Stimulated activated CD4-positive, alpha-beta T cell treated with anti-CD3 and anti-CD28 coated beads, Interleukin-4, amount 100 ng/mL, for 24 hours (primary cell): Measurements from ENCODE around the gene UFSP2.
A peak's percentile ranks its signal among the peaks of the same experiment; 100 is the strongest.

Experiments used
- DNase-seq: peaks from one replicate; pipeline ENCODE4 v3.0.0-alpha.2; 2020

The UFSP2 gene, protein sequence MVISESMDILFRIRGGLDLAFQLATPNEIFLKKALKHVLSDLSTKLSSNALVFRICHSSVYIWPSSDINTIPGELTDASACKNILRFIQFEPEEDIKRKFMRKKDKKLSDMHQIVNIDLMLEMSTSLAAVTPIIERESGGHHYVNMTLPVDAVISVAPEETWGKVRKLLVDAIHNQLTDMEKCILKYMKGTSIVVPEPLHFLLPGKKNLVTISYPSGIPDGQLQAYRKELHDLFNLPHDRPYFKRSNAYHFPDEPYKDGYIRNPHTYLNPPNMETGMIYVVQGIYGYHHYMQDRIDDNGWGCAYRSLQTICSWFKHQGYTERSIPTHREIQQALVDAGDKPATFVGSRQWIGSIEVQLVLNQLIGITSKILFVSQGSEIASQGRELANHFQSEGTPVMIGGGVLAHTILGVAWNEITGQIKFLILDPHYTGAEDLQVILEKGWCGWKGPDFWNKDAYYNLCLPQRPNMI

DNA sequence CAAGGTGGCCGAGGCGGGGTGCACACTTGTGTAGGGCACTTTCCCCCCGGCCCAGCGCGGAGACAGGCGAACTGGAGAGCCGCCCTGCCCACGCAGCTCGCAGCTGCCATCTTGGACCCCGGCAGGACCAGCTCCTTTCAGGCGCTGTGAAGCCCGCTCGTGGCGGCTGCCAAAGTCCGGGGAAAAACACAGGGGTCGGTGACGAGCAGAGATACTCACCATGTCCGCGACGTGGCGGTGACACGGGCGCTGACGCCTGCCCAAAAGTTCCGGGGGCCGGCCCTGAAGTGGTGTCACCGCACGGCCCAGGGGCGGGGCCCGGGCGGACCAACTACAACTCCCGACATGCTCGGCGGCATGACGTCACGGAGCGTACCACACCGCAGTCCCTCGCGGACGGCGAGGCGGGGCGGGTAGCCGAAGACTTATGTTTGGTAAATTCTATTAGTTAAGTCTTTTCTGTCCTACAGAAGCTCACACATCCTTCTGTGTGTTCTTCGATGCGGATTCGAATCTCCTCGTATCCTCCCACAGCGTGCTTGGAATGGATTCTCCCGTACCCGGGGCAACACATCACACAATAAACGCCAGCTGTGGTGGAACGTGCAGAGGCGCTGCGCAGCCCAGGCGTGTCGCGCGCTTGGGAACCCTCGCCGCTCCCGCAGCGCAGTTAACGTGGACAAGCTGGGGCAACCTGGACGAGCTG lies at the start of gene UFSP2:
Gene UFSP2, minus strand, starts transcription at position 318 of the 706 bp plus-strand sequence. Its CDS starts 96 bp downstream, at position 222.
- peak; percentile 85 for DNase-seq

DNA sequence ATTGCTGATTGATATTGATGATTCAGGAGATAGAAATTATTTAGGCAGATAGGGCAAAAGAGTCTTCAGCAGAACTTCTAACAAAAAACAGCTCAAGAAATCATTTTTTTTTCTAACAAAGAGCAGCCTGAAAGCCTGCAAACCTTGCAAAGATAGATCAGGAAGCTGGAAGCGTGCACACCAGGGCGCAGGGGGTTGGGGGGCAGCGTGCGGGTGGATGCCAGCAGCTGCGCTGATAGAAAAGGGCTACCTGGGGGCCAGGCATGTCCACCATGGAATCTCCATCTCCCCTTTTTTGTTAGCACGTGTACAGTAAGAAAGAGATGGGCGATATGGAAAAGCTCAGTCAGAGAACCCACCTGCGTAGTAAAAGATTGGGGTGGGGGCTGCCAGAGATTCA lies 47.5 kb upstream of the UFSP2 start:
- no peak for DNase-seq

DNA sequence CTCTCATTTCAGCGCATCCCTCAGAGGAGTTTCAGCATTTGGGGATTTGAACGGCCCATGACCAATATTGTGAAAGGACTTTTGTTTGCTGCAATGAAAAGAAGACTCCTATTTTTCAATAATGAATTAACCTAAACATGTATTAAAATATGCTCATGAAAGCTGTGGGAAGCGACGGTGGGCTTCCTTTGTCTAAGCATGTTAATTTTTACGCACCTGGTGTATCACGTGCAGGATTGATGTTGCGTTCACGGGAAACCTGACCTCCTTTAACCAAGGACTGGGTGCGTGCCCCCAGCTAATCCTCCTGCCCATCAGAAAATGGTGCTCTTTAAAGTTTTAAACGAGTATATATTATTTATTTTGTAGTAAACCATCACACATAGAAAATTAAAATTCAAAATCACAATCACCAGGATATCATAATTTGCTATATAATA lies 46.4 kb upstream of the UFSP2 start:
- no peak for DNase-seq

DNA sequence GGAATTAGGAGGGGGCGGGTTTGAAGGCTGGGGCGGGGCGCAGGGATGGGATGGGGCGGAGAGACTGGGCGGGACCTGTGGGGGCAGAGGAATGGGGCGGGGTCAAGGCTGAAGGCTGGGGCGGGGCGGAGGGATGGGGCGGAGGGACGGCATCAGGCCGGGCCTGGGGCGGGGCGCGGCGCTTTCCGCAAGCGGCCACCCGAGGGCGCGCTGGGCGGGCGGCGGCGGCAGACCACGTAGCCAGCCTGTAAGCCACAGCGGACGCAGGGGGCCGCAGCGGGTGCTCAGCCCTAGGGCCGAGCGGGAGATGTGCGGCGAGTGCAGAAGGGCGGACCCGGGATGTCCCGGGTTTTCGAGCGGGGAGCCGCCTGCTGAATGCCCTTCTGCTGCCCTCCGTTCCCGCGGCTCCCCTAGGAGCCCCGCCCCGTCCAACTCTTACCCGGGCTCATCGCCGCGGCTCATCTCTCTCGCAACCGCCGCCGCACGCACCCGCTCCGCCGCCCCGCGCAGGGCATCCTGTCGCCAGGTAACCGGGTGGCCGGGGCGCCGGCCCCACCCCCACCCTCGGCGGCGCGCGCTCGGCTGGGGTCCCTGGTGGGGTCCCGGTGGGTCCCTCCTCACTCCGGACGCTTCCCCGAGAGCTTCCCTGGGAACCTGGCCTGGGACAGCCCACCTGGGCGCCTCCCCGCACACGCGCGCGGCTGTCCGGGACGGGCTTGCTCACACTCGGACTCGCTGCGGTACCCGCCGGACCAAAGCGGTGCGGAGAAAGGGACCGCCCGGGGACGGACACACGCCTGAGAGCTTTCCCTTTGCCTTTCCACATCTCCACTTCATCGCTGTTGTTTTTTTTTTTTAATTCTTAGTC lies 45.7 kb upstream of the UFSP2 start, which contains the start of gene CCDC110:
Gene CCDC110, minus strand, starts transcription at position 499 of the 868 bp plus-strand sequence. Its CDS starts 50 bp downstream, at position 449.
- peak; percentile 94 for DNase-seq

DNA sequence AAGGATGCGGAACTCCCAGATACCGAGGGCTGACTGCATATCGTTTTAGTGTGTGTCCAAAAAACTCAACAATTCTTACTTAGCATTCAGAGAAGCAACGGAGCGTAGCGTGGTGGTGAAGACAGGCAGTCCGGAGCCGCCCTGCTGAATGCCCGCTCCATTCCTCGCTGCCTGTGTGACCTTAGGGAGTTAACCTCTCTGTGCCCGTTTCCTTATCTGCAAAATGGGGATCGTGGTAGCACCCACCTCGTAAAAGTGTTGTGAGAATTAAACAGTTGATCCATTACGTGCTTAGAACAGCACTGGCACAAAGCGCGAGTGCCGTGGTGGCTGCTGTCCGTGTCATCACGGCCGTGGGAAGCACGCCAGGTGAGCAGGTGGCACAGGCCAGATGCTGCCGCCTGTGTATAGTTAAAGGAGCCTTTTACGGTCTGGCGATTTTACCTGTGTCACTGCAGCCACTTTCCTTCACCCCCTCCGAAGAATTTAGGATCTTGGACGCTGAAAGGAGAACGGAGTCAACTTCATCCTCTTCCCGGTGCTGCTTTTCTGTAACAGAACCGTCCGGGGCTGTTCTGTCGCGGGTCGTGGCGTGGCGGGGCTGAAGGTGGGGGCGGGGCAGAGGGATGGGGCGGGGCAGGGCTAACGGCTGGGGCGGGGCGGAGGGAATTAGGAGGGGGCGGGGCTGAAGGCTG lies 44.9 kb upstream of the UFSP2 start:
- no peak for DNase-seq

DNA sequence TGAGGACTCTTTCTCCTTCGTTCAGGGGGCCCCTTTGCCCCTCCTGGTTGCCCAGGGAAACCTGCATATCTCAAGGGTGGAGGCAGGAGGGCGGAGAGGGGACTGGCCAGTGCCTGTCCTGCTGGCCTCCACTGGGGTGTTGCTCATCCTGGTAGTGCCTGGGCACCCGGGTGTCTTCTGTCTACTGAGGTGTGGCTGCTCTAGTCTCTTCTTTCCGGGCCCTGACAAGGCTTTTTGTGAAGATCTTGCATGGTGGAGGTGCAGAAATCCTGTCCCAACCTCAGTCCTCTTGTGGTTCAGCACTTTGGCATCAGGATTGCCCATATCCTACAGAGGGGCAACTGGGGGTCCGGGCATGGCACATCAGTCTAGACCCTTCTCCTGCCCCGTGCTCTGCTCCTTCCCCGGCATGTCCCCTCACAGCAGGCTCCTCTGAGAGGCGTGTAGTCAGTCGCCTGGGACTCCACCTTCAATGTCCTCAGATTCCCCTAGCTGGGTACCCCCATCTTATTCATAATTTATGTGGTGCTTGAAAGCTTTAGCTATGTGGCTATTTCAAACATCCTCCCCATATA lies 43.9 kb upstream of the UFSP2 start:
- DNase-seq = no peak

DNA sequence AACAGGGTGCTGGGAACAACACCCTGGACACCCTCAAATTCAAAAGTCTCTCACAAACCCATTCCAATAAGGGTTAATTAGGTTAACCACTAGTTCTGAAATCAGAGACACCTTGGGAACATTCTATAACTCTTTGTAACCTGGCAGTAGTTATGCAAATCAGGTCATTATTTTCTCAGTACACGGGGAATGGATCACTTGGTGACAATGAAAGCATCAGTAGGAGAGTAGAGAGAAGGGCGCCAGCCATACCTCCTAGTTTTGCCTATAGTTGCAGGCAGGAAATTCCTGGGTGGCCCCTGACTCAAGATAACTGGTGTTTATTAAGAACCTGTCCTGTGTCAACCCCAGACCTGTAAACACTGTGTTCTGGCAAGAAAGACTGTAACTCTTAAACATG lies 43.2 kb upstream of the UFSP2 start:
- no peak for DNase-seq

DNA sequence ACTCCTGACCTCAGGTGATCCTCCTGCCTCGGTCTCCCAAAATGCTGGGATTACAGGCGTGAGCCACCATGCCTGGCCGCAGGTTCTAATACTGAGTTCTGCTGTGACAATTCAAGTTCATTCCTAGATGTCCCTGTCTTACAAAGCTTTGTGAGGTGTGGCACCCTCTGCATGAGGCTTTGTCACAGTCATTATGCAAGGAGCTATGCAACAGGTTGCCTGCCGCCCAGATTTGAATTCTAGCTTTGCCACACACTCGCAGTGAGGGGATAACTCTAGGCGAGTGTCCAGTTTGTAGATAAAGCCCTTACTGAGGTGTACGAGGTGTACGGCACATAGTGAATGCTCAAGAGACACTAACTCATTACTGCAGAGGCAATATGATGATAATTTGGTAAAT lies 42.2 kb upstream of the UFSP2 start:
- no peak for DNase-seq

DNA sequence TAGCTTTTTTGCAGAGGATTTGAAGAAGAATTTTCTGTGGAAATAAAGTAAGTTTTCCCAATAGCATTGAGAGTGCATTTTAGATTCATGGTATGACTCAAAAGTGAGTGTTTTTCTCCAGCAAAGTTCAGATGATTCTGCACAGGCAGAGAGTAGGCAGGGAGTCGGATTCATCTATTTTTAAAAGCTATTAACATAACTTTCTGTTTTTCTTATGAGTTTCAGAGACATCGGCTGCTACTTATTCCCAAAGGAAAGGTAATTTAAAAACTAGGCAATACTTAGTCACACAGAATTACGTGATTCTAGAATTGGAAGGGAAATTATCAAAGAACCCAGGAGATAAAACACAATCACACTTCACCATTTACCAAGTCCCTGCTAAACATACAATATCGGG lies 41.3 kb upstream of the UFSP2 start:
- DNase-seq = no peak

DNA sequence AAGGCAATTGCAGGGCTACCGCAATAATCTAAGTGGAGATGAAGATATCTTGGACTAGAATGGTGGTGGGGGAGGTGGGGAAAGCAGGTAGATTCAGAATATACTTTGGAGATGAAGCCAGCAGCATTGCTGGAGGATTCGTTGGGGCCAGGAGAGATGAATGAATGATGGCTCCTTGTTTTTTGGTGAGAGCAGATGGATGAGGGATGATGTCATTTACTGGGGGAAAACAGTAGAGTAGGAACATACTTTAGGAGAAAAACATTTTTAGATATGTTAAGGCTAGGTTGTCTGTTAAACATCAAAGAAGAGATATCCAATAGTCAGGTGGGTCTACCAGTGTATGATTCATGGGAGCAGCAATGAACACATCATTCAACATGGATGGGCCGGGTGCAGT lies 39.9 kb upstream of the UFSP2 start:
- no peak for DNase-seq

DNA sequence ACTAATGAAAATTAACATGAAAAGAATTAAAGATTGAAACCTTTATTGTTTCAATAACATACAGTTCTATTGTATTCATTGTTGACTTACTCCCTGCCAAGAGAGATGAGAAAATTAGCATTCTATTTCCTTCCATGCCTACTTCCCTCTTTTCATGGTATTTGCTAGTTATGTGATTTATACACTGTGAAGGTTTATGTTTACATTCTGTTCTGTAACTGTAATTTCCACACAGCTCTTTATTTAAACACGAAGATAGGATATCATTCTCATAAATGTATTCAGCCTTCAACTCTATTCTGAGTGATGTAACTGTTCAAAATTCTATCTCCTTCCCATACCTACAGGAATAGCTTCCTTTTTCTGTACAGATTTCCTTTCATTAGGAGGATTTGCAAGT lies 39.1 kb upstream of the UFSP2 start:
- DNase-seq = no peak

DNA sequence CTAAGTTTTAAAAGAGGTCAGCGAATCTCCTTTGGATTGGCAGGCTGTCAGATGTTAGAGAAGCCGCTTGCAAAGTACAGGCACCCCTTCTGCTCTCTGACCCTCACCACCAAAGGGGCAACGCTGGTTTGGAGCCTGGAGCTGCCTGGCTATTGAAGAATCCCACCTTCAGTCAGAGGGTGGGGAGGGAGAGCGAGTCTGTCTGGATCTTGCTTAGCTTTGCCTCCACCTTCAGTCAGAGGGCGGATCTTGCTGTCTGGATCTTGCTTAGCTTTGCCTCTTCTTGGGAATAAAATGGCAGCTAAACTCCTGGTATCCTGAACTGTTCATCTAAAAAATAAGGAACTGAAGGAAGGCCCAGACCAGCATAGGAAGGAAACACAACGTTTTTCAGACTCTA lies 38.4 kb upstream of the UFSP2 start:
- DNase-seq = no peak

DNA sequence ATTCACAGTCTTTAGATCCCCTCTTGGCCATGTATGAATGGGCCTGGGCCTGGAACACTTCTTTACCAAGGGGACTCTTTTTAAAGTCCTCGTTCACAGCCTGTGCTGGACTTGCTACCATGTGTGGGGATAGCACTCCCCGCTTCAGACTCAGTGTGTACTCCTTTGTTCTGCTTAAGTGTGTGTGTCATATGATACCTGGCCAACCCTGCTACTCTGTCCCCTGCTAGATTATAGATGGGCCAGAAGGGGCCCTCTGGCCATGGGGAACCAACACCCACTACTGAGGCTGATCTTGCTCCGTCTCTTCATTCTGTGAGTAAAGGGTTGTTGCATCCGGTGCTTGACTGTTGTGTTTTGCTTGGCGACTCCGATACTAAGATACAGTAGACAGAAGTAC lies 37.8 kb upstream of the UFSP2 start:
- DNase-seq = no peak

DNA sequence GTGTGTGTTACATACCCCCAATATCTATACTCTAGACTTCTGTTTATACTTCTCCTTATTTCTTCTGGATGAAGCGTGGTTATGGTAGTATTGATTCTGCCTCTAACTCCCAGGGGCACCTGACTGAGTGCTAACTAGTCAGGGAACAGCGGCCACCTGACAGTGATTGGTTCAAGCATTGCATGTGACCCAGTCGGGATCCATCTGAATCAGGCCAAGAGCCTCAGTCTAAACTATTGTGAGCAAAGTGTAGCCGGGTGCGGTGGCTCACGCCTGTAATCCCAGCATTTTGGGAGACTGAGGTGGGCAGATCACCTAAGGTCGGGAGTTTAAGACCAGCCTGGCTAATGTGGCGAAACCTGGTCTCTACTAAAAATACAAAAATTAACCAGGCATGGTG lies 35.8 kb upstream of the UFSP2 start:
- DNase-seq = no peak

DNA sequence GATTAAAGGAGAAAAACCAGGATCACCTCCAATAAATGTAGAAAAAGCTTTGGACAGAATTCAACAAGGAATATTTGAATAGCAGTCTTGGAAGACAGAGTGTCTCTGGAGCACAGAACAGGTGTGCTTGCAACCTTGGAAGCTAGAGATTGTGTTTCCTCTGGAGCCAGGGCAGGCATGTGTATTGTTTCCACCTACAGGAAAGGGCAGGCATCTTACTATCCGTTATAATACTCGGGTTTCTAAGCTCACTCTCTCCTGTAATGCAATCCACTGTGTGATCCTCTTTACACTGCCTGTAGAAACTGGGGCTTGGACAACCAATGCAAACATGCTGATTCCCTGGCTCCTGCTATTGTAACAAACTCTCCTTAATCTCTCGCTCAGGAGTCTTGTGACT lies 31.4 kb upstream of the UFSP2 start:
- DNase-seq = no peak

DNA sequence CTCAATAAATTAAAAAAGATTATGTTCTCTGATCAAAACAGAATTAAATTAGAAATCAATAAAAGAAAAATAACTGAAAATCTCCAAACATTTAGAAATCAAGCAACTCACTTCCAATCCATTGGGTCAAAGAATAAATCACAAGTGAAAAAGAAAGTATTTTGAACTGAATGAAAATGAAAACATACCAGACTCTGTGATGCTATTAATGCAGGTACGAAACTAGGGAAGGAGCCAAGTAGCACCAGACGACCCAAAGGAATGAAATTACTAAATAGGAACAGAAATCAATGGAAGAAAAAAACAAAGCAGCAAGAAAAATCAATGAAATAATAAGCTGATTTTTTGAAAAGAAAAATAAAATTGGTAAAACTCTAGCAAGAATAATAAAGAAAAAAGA lies 30.4 kb upstream of the UFSP2 start:
- DNase-seq = no peak

DNA sequence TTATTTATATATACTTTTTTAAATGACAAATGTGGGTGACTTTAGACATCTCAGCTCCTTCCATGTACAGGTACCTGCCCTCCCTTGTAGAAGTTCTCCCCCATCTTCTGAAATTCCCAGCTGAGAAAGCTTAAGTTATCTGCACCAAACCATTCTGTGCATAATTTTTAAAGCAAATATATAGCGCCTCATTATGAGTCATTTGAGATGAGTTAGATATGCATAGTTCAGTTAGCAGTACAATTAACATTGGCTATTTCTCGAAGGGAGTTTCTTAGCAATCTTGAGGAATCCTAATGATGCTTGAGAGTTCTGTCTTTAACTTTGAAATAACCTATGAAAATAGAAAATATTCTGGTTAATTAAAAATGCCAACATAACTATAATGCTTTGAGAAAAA lies 19.4 kb upstream of the UFSP2 start:
- no peak for DNase-seq

DNA sequence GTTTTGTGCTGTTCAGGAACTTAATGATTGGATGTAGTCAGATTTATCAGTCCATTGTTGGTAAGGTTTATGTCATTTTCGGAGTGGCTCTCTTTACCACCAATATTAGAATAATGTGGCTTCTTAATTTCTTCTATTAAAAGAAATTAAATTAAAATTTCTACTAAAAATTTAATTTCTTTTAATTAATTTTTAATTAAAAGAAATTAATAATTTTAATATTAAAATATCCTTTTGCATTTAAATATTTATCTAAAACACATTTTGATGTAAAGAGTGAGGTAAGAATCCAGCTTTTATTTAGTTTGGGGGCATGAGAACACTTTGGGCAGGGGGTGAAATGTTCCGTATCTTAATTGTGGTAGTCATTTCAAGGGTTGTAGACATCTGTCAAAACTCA lies 15.7 kb upstream of the UFSP2 start:
- DNase-seq = no peak

DNA sequence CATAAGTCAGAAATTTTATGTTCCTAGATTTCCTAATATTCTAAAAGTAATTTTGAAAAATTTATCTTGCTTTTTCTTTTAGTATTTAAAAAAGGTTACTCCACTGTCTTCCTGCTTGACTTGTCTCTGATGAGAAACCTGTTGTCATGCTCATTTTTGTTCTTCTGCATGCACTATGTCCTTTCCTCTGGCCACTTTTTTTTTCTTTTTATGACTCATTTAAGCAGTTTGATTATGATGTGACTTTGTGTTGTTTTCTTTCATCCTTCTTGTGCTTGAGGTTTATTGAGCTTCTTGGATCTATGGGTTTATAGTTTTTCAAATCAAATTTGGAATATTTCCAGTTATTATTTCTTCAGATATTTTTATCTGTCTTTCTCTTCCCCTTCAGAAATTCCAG lies 12.0 kb upstream of the UFSP2 start:
- DNase-seq = no peak

DNA sequence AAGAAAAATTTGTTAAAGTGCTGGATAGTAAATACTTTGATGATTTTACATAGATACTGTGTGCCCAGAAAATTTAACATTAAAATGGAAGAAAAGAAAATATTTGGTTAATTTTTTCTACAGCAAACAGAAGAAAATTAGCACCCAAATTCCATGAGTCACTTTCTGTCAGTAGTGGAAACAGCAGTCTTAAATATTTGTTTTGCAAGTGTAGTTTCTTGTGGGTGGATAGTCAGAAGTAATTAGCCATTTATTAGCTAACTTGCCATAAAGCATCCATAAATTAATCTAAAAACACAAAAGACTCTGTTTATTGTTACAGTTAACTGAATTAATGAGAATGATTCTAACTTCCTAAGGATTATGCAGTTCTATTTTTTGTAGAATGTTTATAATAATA lies 9.7 kb upstream of the UFSP2 start:
- DNase-seq = no peak

DNA sequence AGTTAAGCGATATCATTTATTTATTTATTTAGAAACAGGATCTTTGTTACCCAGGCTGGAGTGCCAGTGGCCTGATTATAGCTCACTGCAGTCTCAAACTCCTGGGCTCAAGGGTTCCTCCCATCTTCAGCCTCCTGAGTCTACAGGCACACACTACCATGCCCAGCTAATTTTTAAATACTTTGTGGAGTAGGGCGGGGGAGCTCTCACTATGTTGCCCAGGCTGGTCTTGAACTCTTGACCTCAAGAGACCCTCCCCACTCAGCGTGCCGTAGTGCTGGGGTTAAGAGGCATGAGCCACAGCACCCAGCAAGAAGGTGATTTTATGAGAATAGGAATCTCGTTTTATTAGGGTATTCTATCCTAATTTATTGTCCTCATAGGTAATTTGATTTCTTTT lies 3.9 kb upstream of the UFSP2 start:
- DNase-seq = no peak
